Stimulated activated CD8-positive, alpha-beta memory T cell treated with anti-CD3 and anti-CD28 coated beads, Interleukin-4, amount 100 ng/mL, for 24 hours (primary cell): ENCODE measurements around the gene CTSZ.
A peak's percentile ranks its signal among the peaks of the same experiment; 100 is the strongest.
"Not testable (repeated sequence)": the region's sequence is repeated elsewhere in the genome, so short reads cannot be mapped to it uniquely, and the experiment has no call there.

Experiments used
- DNase-seq: peaks from one replicate; pipeline ENCODE4 v3.0.0-alpha.2; 2020; ENCODE audit warnings: low read depth

The CTSZ gene

GRCh38 chr20:59006864-59007664 lies at the start of gene CTSZ:
CTSZ (minus strand) TSS chr20:59007254; CDS start chr20:59007128, 126 bp downstream.
- DNase-seq = no peak

GRCh38 chr20:59055302-59055701 lies 48.2 kb upstream of the CTSZ start:
- DNase-seq = no peak

GRCh38 chr20:59051666-59052185 lies 44.7 kb upstream of the CTSZ start:
- no peak for DNase-seq

- no peak for DNase-seq
Observed at GRCh38 chr20:59050437-59050836, 43.4 kb upstream of the CTSZ start.

- DNase-seq = no peak
Observed at GRCh38 chr20:59048681-59049030, 41.6 kb upstream of the CTSZ start.

- no peak for DNase-seq
Observed at GRCh38 chr20:59047938-59048680, 41.1 kb upstream of the CTSZ start.

- DNase-seq = no peak
Observed at GRCh38 chr20:59046862-59047261, 39.8 kb upstream of the CTSZ start.

GRCh38 chr20:59044796-59045195 lies 37.7 kb upstream of the CTSZ start:
- no peak for DNase-seq

- no peak for DNase-seq
Observed at GRCh38 chr20:59044295-59044694, 37.2 kb upstream of the CTSZ start.

- DNase-seq = no peak
Observed at GRCh38 chr20:59043698-59044097, 36.6 kb upstream of the CTSZ start.

- DNase-seq = peak; percentile 92
Observed at GRCh38 chr20:59042796-59043631, 36.0 kb upstream of the CTSZ start.

- peak; percentile 13 for DNase-seq
Observed at GRCh38 chr20:59042151-59042795, 35.2 kb upstream of the CTSZ start, which contains the start of gene PRELID3B. PRELID3B (minus strand) TSS chr20:59042786; CDS start chr20:59042730, 56 bp downstream.

GRCh38 chr20:59041487-59041886 lies 34.4 kb upstream of the CTSZ start:
- DNase-seq = not testable (repeated sequence)

GRCh38 chr20:59040667-59041066 lies 33.6 kb upstream of the CTSZ start:
- no peak for DNase-seq

GRCh38 chr20:59039233-59039632 lies 32.2 kb upstream of the CTSZ start:
- no peak for DNase-seq

GRCh38 chr20:59037386-59037785 lies 30.3 kb upstream of the CTSZ start:
- DNase-seq = no peak

- no peak for DNase-seq
Observed at GRCh38 chr20:59035381-59035780, 28.3 kb upstream of the CTSZ start.

- DNase-seq = no peak
Observed at GRCh38 chr20:59033616-59034165, 26.6 kb upstream of the CTSZ start.

GRCh38 chr20:59033093-59033492 lies 26.0 kb upstream of the CTSZ start:
- DNase-seq = no peak

- no peak for DNase-seq
Observed at GRCh38 chr20:59032713-59033059, 25.6 kb upstream of the CTSZ start.

GRCh38 chr20:59032023-59032712 lies 25.1 kb upstream of the CTSZ start, which contains the start of gene ATP5F1E:
ATP5F1E (minus strand) TSS chr20:59032335; CDS start chr20:59032251, 84 bp downstream.
- peak; percentile 96 for DNase-seq
